Neutrophil (primary cell): Measurements from ENCODE around the gene SPTBN2.
"Not testable (repeated sequence)": the region's sequence is repeated elsewhere in the genome, so short reads cannot be mapped to it uniquely, and the experiment has no call there.

Experiments used
- H3K27ac ChIP-seq: fragments of 200-600 bp; sonication (generic); 2 replicates; pipeline ENCODE4 v1.5.1; 2016; ENCODE audit warnings: mild to moderate bottlenecking, moderate library complexity
- H3K27me3 ChIP-seq: fragments of 200-600 bp; sonication (generic); 2 replicates; pipeline ENCODE4 v1.6.0; 2016; ENCODE audit warnings: mild to moderate bottlenecking
- H3K36me3 ChIP-seq: fragments of 200-600 bp; sonication (generic); 2 replicates; pipeline ENCODE4 v1.5.1; 2017
- H3K4me1 ChIP-seq, 2 experiments: fragments of 200-600 bp in 1 of 2; sonication (generic) in 1 of 2; 1 replicate in 1 of 2; 2 replicates in 1 of 2; pipeline versions ENCODE4 v1.5.1 to v1.6.1; 2013 to 2016; ENCODE audit warnings: low read depth in 1 of 2, low read length in 1 of 2, mild to moderate bottlenecking in 1 of 2, moderate library complexity in 1 of 2; ENCODE audit not compliant: control insufficient read depth in 1 of 2, insufficient read depth in 1 of 2
- H3K4me3 ChIP-seq, 2 experiments: fragments of 200-600 bp in 1 of 2; sonication (generic) in 1 of 2; 1 replicate in 1 of 2; 2 replicates in 1 of 2; pipeline ENCODE4 v1.5.1; 2013 to 2016; ENCODE audit warnings: low read depth in 1 of 2, low read length in 1 of 2, mild to moderate bottlenecking in 1 of 2, moderate library complexity in 1 of 2
- H3K9me3 ChIP-seq: fragments of 200-600 bp; sonication (generic); 2 replicates; pipeline ENCODE4 v1.5.1; 2016
- CTCF ChIP-seq: fragments of 200-600 bp; sonication (generic); IDR thresholded peaks from 2 replicates; pipeline ENCODE4 v1.5.1; 2016; ENCODE audit warnings: antibody characterized with exemption

Gene SPTBN2

GRCh38 chr11:66729447-66729846 is 431 bp upstream of the SPTBN2 start:
- Histone ChIP-seq H3K27ac (no peak overlapping the region), H3K36me3 (no peaks in the 10 kb centered on the region), H3K9me3 (no peaks in the 10 kb centered on the region), H3K4me3 (no peak overlapping the region), H3K27me3 (peaks cover 98% of the 10 kb centered on the region), H3K4me1 (peaks cover 0 to 5% of the 10 kb centered on the region in 2 experiments)
- no peak for TF ChIP-seq CTCF

- no peak for TF ChIP-seq CTCF
- Histone ChIP-seq H3K4me1 (peaks cover 0 to 5% of the 10 kb centered on the region in 2 experiments), H3K4me3 (no peak overlapping the region), H3K27me3 (peaks cover 98% of the 10 kb centered on the region), H3K9me3 (no peaks in the 10 kb centered on the region), H3K27ac (no peak overlapping the region), H3K36me3 (no peaks in the 10 kb centered on the region)
Observed at GRCh38 chr11:66728038-66728692, 851 bp downstream of the SPTBN2 start.

- no peak for TF ChIP-seq CTCF
- peaks cover 0 to 5% of the 10 kb centered on the region in 2 experiments for H3K4me1 ChIP-seq
- H3K27me3 ChIP-seq = peaks cover 97% of the 10 kb centered on the region
- no peak overlapping the region for H3K4me3 ChIP-seq
- H3K27ac ChIP-seq = no peak overlapping the region
- no peaks in the 10 kb centered on the region for H3K9me3 ChIP-seq
- no peaks in the 10 kb centered on the region for H3K36me3 ChIP-seq
Observed at GRCh38 chr11:66727282-66728037, 1.6 kb downstream of the SPTBN2 start.

GRCh38 chr11:66725647-66726046 is 3.4 kb downstream of the SPTBN2 start:
- H3K27ac ChIP-seq = no peak overlapping the region
- H3K4me3 ChIP-seq = no peak overlapping the region
- H3K9me3 ChIP-seq = no peaks in the 10 kb centered on the region
- H3K4me1 ChIP-seq = peaks cover 0 to 5% of the 10 kb centered on the region in 2 experiments
- no peak for TF ChIP-seq CTCF
- H3K36me3 ChIP-seq = no peaks in the 10 kb centered on the region
- peaks cover 93% of the 10 kb centered on the region for H3K27me3 ChIP-seq

GRCh38 chr11:66725114-66725513 is 3.9 kb downstream of the SPTBN2 start:
- Histone ChIP-seq H3K36me3 (no peaks in the 10 kb centered on the region), H3K4me3 (no peak overlapping the region), H3K4me1 (peaks cover 0 to 5% of the 10 kb centered on the region in 2 experiments), H3K27me3 (peaks cover 93% of the 10 kb centered on the region), H3K27ac (no peak overlapping the region), H3K9me3 (no peaks in the 10 kb centered on the region)
- no peak for TF ChIP-seq CTCF

GRCh38 chr11:66724167-66724566 is 4.8 kb downstream of the SPTBN2 start:
- H3K4me1 ChIP-seq, H3K36me3 ChIP-seq, H3K9me3 ChIP-seq, H3K4me3 ChIP-seq, H3K27ac ChIP-seq: not testable (repeated sequence)
- peaks cover 93% of the 10 kb centered on the region for H3K27me3 ChIP-seq
